GM21576 (cell line): Measurements from ENCODE around the gene JPH2.
"Not testable (repeated sequence)": the region's sequence is repeated elsewhere in the genome, so short reads cannot be mapped to it uniquely, and the experiment has no call there.

Experiments used
- ATAC-seq: cut with Tn5 transposase; IDR thresholded peaks from one replicate; pipeline ENCODE4 v1.9.1; 2021; ENCODE audit warnings: mild to moderate bottlenecking, moderate library complexity; ENCODE audit not compliant: unreplicated experiment

Gene JPH2

DNA sequence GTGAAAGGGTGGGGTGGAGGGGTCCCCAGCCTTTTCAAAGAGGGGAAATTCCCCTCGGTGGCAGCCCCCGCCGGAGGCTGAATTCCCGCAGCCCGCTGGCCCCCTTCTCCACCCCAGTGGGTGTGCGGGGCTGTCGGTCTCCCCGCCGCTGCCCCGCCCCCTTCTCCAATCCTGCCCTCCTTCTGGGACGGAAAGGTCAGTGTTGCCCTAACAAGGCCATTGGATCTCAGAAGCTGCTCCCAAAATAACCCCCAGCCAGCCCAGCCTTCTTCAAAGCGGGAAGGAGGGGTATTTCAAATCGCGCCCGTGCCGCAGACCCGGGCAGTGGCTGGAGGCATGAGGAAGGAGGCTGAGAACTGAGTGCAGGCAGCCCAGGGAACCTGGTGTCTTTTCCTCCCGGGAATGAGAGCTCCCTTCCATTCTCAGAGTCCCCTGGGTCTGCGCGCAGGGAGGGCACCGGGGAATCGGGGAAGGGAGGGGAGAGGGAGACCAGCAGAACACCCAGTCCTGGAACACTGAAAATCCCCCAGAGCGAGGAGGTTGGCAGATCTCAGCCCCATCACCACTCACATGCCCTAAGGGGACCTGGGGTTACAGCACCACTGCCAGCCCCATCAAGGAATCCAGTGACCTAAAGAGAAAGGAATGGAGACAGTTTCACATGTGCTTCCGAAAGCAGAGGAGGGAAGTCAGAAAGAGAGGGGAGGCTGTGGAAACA, at the start of gene JPH2:
TSS of gene JPH2 (minus strand) at position 135 of the 718 bp plus-strand sequence. CDS start 483 bp downstream, outside the sequence.
- no peak for ATAC-seq

DNA sequence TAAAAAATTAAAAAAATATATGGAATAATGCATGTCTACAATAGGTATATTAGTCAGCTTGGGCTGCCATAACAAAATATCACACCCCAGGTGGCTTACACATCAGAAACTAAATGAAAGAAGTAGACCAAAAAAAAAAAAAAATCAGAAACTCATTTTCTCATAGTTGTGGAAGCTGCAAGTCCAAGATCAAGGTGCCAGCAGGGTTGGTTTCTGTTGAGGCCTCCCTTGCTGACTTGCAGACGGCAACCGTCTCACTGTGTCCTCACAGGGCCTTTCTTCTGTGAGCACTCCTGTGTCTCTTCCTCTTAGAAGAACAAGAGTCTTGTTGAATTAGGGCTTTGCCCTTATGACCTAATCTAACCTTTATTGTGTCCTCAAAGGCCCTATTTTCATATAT, 48.7 kb upstream of the JPH2 start:
- ATAC-seq, result no peak

DNA sequence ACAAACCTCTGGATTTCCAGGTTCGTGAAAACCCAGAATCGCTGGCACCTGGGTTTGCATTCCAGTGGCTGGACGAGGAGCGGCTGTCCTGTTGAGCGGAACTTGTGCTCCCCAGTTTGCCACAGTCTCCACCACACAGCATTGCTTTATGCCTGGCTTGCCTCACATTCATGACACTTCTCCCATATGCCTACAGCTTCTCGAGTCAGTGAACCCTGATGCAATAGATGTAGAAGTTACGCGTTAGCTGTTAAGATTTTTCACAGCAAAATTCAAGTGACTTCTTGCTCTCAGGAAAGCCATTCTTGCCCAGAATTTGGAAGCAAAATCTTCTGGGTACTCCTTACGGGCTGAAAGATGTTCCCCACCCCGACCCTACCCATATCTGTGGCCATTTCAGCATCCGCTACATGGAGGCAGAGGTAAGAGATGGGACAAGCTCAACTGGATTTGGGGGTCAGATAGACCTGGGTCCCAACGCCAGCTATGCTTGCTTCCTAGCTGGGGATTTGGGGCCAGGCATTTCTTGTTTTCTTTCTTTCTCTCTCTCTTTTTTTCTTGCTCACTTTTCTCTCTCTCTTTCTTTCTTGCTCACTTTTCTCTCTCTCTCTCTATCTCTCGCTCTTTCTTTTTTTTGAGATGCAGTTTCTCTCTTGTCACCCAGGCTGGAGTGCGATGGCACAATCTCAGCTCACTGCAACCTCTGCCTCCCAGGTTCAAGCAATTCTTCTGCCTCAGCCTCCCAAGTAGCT, 47.8 kb upstream of the JPH2 start:
- no peak for ATAC-seq

DNA sequence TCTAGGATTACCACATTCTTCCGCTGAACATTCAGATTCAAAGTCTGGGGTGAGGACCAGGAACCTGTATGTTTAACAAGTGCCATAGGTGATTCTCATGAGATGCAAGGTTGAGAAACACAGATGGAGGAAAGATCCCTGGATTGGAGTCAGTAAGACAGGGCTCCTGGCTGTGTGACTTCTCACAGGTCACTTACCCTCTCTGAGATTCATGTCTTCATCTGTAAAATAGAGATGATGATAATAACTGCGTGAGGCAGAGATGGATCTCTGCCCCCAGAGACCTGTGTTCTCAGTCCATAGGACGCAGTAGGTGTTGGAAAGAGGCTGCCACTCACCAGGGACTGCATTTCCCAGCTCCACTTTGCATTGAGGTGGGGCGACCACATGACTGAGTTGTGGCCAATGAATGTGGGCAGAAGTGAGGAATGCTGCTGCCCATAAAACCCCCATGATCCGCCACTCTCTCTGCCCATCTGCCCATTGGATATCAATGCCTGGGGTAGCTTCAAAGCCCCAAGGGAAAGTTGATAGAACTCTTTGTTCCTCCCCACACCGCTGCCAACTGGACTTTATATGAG, 46.5 kb upstream of the JPH2 start:
- ATAC-seq, result no peak

DNA sequence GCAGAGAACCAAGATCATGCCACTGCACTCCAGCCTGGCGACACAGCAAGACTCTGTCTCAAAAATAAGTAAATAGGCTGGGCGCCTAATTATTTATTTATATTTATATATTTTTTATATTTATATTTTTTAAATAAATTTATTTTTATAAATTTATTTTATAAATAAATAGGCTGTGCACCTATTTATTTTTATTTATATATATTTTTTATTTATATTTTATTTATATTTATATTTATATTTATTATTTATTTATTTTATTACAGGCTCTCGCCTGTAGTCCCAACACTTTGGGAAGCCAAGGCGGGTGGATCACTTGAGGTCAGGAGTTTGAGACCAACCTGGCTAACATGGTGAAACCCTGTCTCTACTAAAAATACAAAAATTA, 45.5 kb upstream of the JPH2 start:
- not testable (repeated sequence) for ATAC-seq

DNA sequence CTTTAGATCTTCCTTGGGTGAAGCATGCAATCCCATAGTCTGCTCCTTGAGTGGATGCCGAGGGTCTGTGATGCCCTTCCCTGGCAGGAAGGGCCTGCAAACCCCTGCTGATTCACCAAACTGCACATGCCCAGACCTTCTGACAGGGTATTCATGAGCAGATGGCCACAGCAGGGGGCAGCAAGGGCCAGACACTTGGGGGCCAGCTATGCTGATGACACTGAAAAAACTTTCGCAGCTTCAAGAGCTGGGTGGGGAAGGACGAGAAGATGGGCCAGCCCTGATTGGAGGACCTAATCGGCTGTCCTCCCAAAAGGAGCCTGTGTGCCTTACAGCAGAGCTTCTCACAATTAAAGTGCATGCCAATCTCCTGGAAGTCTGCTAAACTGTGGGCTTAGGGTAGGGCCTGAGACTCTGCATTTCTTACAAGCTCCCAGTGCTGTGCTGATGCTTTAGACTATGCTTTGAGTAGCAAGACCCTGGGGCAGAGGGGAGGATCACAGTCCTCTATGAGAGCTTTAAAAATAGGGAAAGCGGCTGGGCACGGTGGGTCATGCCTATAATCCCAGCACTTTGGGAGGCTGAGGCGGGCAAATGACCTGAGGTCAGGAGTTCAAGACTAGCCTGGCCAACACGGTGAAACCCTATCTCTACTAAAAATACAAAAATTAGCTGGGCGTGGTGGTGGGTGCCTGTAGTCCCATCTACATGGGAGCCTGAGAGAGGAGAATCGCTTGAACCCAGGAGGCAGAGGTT, 44.9 kb upstream of the JPH2 start:
- ATAC-seq, result no peak

DNA sequence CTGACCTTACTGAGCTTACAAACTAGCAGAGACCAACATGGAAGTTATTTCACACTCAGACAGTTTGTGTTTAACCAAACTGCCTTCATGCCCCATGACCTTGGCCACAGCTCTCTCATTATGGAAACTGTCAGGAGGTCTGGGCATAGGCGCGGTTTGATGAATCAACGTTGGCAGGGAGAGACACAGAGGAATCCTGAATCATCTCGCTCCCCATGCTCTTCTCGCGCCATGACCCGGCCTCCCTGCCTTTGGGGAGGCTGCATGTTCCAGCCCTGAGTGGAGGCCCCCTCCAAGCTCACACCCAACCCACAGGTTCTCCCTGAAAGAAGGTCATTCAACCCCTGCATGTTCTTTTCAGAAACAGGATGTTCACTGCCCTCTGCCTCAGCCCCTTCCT, 44.2 kb upstream of the JPH2 start:
- no peak for ATAC-seq

DNA sequence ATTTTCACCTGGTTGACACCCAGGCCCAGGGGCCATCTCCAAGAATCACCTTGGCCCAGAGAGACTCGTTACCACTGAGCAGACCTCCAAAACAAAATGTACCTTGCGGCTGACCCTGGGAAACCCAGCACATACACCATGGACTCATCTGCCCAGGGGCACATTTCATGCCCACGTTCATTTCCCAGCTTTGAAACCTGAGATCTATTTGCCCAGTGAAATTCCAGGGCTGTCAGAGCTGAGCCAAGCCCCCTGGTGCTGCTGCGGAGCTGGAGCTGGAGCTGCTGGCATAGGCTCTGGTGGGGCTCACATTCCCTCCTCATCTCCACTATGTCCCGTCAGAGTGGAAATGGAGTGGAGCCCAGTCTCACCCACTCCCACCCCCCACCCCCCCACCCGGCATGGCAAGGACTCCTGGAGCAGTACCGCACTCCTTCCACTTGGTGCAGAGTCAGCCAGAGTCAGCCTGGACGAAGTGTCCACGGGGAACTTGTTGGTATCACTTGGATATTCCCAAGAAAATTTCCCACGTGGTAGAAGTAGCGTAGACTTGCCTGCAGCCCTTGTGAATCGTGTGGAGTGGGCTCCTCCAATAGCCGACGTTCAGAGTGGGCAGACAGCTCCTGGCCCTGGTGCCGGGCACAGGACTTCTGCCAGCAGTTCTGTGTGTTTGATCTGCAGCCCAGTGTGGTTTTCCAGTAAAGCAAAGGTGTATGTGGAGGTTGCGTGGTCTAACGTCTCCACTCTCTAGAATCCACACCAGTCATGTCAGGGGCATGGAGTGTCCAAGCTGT, 41.7 kb upstream of the JPH2 start:
- ATAC-seq, result no peak

DNA sequence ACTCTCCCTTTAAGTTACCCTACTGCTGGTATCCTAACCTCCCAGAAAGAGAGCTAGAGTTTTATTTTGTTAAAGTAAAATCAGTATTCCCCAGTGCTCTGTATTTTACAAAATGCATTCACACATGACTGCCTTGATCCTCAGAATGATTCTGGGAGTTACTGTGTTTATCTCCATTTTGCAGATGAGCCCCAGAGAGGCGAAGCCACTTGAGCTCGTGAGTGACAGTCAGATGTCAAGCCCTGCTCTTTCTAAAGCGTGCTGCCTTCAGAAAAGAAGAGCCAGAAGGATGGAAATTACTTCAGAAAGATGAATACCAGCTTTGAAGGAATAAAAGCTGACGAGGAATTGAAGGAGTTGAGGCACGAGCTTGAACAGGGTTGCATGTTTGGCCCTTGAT, 37.6 kb upstream of the JPH2 start:
- ATAC-seq, result no peak

DNA sequence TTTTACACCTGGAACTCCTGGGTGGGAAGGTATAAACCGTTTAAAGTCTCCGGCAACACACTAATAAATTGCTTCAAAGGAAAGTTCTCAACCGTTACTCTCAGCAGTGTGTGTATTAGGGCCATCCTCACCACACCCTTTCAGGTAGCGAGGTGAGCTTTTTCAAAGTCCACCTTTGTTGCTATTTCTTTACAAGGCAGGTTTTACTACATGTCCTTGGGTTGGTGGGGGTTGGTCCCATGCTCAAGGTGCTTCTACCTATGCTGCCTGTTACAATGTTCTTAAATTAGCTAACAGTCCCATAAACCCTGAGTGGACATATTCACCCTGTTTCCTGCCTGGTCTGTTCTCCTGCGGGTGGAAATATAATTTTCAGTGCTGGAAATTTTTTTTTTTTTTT, 36.7 kb upstream of the JPH2 start:
- ATAC-seq, result no peak

DNA sequence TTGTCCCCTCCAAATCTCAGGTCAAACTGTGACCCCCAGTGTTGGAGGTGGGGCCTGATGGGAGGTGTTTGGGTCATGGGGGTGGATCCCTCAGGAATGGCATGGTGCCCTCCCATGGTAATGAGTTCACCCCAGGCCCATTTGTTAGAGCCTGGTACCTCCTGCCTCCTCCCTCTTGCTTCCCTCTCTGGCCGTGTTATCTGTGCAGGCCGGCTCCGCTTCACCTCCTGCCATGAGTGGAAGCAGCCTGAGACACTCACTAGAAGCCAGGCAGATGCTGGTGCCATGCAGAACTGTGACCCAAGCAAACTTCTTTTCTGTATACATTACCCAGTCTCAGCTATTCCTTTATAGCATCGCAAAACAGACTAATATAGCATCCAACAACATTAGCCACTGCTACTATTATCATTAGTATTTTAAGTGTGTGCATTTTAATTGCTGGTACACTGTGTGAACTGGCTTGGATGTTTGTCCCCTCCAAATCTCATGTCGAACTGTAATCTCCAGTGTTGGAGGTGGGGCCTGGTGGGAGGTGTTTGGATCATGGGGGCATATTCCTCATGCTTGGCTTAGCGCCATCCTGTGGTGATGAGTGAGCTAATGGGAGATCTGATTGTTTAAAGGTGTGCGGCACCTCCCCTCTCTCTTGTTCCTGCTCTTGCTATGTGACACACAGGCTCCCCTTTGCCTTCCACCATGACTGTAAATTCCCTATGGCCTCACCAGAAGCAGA, 35.8 kb upstream of the JPH2 start:
- no peak for ATAC-seq

DNA sequence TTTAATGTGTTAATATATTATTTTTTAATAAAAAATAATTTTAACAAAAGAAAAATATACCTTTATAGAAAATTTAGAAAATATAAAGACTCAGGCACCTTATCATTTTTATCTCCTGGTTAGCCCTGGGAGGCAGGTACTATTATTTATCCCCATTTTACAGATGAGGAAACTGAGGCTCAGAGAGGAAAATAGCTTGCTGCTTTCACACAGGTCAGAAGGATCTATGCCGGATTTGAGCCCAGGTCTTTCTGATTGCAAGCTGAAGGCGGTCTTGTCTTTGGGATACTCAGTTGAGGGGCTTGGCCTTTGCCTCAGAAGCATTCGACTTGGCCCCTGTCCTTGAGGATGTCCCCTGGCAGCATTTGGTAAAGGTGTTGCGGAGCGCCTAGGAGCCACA, 35.0 kb upstream of the JPH2 start:
- ATAC-seq, result no peak

DNA sequence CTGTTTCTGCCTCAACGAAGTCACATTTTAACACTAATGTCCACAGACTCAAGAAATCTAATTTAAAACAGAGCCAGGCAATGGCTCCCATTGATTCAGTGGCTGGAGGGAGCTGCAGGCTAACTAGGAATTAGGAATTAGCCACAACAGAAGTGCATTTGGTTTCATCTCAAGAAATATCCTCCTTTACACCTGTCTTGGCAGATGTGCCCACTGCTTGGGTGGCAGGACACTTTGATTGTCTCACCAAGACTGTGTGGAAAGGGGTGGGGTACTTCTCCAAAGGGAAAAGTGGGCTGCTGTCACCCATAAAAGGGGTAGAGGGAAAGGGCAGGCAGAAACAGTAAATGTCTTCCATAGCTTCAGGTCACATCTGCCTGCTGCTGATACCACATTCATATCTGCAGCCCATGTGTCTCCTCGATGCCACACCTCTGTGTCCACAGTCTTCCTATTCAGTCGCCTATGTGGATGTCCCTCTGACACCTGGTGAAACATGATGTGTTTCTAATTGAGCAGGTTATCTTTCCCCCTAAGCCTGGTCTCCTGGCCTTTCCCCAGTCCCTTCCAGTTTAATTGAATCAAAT, 34.5 kb upstream of the JPH2 start:
- no peak for ATAC-seq

DNA sequence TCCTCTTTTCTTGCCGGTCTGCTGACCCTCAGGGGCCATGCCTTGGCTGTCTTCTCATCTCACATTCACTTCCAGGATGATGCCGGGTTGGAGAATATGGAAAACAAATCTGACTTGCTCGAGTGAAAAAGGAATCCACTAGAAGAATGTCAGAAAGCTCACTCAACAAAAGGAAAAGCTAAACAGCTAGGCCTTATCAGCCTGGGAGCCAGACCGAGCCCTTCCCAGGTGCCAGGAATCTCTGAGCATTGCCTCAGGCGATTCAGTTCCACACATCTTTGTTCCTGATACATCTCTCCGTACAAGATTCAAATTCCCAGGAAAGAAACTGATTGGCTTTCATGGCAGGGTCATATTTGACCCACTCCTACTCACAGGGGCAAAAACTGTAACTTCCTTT, 32.8 kb upstream of the JPH2 start:
- ATAC-seq, result no peak

DNA sequence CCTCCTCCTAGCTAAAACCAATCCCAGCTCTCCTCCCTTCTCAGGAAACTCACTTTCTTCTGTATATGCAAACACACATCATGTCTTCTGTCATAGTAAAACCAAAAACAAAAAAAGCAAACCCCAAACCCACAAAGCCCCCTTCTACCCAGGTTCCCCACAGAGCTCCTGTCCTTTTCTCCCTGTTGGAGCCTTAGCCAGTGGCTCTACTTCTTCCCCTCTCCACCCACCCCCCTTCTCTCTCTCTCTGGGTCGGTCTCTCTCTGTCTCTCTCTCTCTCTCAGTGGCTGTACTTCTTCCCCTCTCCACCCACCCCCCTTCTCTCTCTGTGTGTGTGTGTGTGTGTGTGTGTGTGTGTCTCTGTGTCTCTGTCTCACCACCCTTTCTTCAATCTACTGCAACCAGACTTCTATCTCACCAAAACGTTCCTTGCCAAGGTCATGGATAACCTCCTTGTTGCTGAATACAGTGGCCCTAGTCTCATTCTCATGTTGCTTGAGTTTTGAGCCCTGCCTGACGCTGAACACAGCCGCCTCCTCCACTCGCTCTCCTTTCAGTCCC, 32.3 kb upstream of the JPH2 start:
- no peak for ATAC-seq

DNA sequence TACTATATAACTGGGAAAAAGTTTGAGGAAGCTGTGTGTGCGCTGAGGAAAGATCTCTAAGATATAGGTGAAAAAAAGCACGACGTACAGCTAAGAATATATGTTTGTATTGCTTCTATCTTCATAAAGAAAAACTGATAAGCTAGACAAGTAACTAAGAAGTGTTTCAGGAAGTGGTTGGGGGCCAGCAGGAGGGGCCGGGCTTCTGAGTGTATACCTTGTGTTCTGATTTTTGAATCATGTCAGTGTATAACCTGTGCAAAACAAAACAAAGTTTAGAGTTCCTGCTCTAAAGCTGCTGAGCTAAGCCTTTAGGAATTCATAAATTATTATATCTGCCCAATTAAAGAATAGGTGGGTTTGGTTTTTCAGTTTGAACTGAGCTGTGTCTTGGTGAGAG, 31.5 kb upstream of the JPH2 start:
- no peak for ATAC-seq

DNA sequence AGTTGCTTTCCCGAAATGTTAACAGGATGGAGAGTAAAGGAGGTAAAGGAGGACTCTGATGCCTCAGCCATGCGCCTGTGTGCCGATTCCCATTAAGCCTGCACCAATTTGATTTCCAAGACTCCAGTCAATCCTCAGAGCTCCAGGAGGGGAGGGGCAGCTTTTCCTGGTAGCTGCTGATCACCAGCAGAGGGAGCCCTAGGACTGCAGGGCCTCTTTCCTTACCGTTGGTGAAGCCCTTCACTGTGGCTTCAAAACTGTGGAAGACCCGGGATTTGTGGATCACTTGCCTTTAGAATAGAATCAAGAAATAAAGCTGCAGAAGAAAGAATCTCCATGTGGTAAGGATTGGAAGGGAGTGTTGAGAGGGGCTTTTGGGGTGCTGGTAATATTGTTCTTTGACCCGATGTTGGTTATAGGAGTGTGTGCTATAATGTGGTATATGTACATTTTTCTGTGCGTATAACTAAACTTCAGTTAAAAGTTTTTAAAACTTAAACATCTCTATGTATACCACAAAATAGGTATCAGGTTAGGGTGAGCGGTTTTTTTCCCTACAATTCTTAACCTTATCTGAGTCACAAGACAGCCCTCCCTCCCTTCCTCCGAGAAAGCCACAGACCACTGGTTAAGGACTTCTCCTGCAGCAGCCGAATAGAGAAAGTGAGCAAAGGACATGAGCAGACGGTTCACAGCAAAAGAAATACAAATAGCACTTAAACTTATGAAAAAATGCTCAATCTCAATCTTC, 30.5 kb upstream of the JPH2 start:
- ATAC-seq, result no peak

DNA sequence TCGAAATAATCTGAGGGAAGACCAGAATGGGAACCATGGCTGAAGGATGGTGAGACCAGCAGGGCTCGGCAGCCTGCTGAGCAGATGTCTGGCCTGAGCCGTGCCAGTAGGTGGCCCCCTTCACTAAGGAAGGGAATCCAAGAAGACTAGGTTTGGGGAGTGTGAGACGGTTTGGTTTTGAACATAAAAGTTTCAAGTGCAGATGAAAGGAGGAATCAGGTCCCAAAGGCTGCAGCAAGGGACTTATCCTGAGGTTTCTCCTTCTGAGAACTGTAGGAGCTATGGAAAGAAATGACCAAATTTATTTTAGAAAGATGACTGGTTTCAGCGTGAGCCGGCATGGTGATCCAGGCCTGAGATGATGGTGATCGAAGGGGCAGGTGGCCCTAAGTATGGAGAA, 28.1 kb upstream of the JPH2 start:
- no peak for ATAC-seq

DNA sequence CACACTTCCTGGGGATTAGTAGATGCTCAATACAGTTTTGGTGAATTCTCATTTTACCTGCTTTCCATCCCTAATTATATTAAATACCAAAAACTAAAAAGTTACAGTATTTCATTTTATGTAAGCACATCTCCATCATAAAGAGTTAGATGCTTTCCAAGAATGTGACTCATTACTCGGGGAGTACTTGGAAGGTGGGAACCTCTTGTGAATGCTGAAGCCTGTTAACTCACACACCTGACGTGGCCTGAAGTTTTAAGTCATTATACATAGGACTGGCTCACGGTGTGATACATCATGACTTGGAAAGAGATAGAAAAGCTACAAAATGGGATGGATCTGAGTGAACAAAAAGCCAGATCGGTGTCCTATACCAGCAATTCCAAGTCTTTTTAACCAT, 25.8 kb upstream of the JPH2 start:
- no peak for ATAC-seq
